Panc1 (cell line): ENCODE measurements around the gene PLAAT4. TPM values are rescaled to one million over a fixed set of nuclear protein-coding genes. Genes with fewer than 3 reads are reported as not detected.

Experiments used
- ATAC-seq: fragments of 200-7000 bp; cut with Tn5 transposase; 2 replicates; pipeline ENCODE4 v1.9.1; 2020; ENCODE audit warnings: mild to moderate bottlenecking, moderate library complexity
- BruUV-seq: library from RNA; stranded (reverse); fragments of 400-500 nt; replicated peaks from 2 replicates; lab custom pipeline; 2021; lab: Mats Ljungman, UMichigan
- CTCF ChIA-PET: fragments of 300-600 bp; sonication (Branson Sonifier 250); formaldehyde crosslinking; loops from one replicate; lab custom pipeline; 2022; ENCODE audit warnings: antibody characterized with exemption; lab: Charles Lee
- POLR2A ChIA-PET: fragments of 300-600 bp; sonication (Branson Sonifier 250); formaldehyde crosslinking; loops from one replicate; lab custom pipeline; 2022; ENCODE audit warnings: antibody characterized with exemption; lab: Charles Lee
- DNase-seq: peaks from one replicate; pipeline ENCODE4 v3.0.0-alpha.2; 2010; ENCODE audit warnings: low read depth, low spot score
- H3K27ac ChIP-seq: 2 replicates; pipeline ENCODE4 v1.5.1; 2011; ENCODE audit warnings: mild to moderate bottlenecking, low read length, inconsistent platforms
- H3K27me3 ChIP-seq: fragments of 200-500 bp; sonication (Bioruptor generic); 2 replicates; pipeline ENCODE4 v1.6.0; 2014; ENCODE audit warnings: low read length, inconsistent platforms; ENCODE audit not compliant: control insufficient read depth, insufficient read depth
- H3K36me3 ChIP-seq: fragments of 200-500 bp; sonication (Bioruptor generic); 2 replicates; pipeline ENCODE4 v1.5.1; 2014; ENCODE audit warnings: inconsistent platforms, mild to moderate bottlenecking, low read length, moderate library complexity; ENCODE audit not compliant: control insufficient read depth, insufficient read depth
- H3K4me1 ChIP-seq: 2 replicates; pipeline ENCODE4 v1.5.1; 2011; ENCODE audit warnings: inconsistent platforms, mild to moderate bottlenecking, low read length, moderate library complexity; ENCODE audit not compliant: control insufficient read depth, insufficient read depth
- H3K4me3 ChIP-seq, 2 experiments: 2 replicates each; pipeline ENCODE4 v1.5.1; 2011 to 2012; ENCODE audit warnings: low read depth in 2 of 2, low read length in 2 of 2, mild to moderate bottlenecking in 2 of 2, inconsistent platforms in 1 of 2, moderate library complexity in 1 of 2
- H3K9me3 ChIP-seq: fragments of 200-500 bp; sonication (Bioruptor generic); 2 replicates; pipeline ENCODE4 v1.5.1; 2014; ENCODE audit warnings: low read depth, mild to moderate bottlenecking, inconsistent platforms, low read length, moderate library complexity; ENCODE audit not compliant: control insufficient read depth, insufficient read depth
- POLR2AphosphoS5 ChIP-seq: IDR thresholded peaks from 2 replicates; pipeline ENCODE4 v1.6.1; 2012; ENCODE audit warnings: mild to moderate bottlenecking, low read depth, low read length, moderate library complexity
- SIN3A ChIP-seq: IDR thresholded peaks from 2 replicates; pipeline ENCODE4 v1.6.1; 2012; ENCODE audit warnings: low read depth, mild to moderate bottlenecking, low read length, moderate library complexity, borderline replicate concordance; ENCODE audit not compliant: insufficient read depth
- TCF7L2 ChIP-seq: IDR thresholded peaks from 2 replicates; pipeline ENCODE4 v1.6.1; 2011; ENCODE audit warnings: mild to moderate bottlenecking, low read depth, low read length, inconsistent platforms
- in situ Hi-C: cut with HindIII; loops from 2 replicates; pipeline ENCODE4 v1.10.0; 2016; ENCODE audit warnings: low sequenced_read_pairs, low pct_unique_long_range_greater_than_20kb
- intact Hi-C: fragments of 100-400 bp; cut with micrococcal nuclease; formaldehyde crosslinking; loops from one replicate; pipeline ENCODE4 v1.10.0; 2022; ENCODE audit not compliant: unreplicated experiment
- total RNA-seq: library from RNA; stranded (reverse); gene quantifications from one replicate; pipeline ENCODE4 v1.2.1, GENCODE V29; 2021; ENCODE audit not compliant: unreplicated experiment
- TF ChIP-seq, protein P1 (sequence below): fragments of 450-650 bp; IDR thresholded peaks from 2 replicates; pipeline ENCODE4 v1.5.1; 2017; ENCODE audit warnings: mild to moderate bottlenecking
- TF ChIP-seq, protein P2 (sequence below), 2 experiments: IDR thresholded peaks; 2 replicates each; pipeline ENCODE4 v1.6.1; 2011 to 2012; ENCODE audit warnings: low read depth in 2 of 2, control low read depth in 1 of 2, low read length in 1 of 2, mild to moderate bottlenecking in 1 of 2, moderate library complexity in 1 of 2; ENCODE audit not compliant: insufficient read depth in 1 of 2

PLAAT4 gene
- total RNA-seq, 1 experiment from 2014 or later, result 15.2 TPM

DNA sequence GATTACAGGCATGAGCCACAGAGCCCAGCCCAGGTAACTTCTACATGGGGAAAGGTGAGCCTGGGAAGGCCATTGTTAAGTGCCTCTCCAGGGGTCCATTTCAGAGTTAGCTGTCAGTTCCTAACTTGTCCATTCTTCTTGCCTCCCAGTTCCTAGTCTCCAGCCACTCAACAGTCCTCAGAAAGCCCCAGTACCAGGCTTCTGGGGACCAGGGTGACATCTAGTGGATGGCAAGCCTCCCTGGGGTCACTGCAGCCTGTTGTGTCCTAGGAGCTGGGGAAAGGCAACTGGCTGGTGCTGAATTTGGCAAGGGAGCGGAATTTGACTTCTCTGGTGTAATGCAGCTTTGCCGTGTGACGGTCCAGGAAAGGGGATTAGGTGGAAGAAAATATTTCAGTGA, 28.6 kb upstream of the PLAAT4 start:
- no peaks in the 10 kb centered on the region for H3K27me3 ChIP-seq
- POLR2A ChIA-PET, result no interaction called here
- in situ Hi-C loops, result no loop called here
- DNase-seq (peak; percentile 13), ATAC-seq (peak; percentile 88)
- TF ChIP-seq, protein P1, sequence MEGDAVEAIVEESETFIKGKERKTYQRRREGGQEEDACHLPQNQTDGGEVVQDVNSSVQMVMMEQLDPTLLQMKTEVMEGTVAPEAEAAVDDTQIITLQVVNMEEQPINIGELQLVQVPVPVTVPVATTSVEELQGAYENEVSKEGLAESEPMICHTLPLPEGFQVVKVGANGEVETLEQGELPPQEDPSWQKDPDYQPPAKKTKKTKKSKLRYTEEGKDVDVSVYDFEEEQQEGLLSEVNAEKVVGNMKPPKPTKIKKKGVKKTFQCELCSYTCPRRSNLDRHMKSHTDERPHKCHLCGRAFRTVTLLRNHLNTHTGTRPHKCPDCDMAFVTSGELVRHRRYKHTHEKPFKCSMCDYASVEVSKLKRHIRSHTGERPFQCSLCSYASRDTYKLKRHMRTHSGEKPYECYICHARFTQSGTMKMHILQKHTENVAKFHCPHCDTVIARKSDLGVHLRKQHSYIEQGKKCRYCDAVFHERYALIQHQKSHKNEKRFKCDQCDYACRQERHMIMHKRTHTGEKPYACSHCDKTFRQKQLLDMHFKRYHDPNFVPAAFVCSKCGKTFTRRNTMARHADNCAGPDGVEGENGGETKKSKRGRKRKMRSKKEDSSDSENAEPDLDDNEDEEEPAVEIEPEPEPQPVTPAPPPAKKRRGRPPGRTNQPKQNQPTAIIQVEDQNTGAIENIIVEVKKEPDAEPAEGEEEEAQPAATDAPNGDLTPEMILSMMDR, result peak; percentile 80
- TF ChIP-seq, protein P2, sequence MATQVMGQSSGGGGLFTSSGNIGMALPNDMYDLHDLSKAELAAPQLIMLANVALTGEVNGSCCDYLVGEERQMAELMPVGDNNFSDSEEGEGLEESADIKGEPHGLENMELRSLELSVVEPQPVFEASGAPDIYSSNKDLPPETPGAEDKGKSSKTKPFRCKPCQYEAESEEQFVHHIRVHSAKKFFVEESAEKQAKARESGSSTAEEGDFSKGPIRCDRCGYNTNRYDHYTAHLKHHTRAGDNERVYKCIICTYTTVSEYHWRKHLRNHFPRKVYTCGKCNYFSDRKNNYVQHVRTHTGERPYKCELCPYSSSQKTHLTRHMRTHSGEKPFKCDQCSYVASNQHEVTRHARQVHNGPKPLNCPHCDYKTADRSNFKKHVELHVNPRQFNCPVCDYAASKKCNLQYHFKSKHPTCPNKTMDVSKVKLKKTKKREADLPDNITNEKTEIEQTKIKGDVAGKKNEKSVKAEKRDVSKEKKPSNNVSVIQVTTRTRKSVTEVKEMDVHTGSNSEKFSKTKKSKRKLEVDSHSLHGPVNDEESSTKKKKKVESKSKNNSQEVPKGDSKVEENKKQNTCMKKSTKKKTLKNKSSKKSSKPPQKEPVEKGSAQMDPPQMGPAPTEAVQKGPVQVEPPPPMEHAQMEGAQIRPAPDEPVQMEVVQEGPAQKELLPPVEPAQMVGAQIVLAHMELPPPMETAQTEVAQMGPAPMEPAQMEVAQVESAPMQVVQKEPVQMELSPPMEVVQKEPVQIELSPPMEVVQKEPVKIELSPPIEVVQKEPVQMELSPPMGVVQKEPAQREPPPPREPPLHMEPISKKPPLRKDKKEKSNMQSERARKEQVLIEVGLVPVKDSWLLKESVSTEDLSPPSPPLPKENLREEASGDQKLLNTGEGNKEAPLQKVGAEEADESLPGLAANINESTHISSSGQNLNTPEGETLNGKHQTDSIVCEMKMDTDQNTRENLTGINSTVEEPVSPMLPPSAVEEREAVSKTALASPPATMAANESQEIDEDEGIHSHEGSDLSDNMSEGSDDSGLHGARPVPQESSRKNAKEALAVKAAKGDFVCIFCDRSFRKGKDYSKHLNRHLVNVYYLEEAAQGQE (IDR thresholded peaks at IDR 0.05; ENCODE audit: insufficient read depth in 1 of 2, low read depth in 2 of 2, low read length in 1 of 2), result no peak
- no peak for TF ChIP-seq POLR2AphosphoS5
- no TSS peak for BruUV-seq
- H3K36me3 ChIP-seq, result no peaks in the 10 kb centered on the region
- CTCF ChIA-PET, result interaction anchor here (0.7 to 1.6 kb wide), 2 partner anchors 8 to 29 kb away, joined by 4 to 8 read pairs; no protein-coding TSS in a partner anchor
- H3K27ac ChIP-seq, result no peak overlapping the region
- H3K4me3 ChIP-seq, result no peak overlapping the region
- intact Hi-C loops, result no loop called here
- no peaks in the 10 kb centered on the region for H3K4me1 ChIP-seq
- H3K9me3 ChIP-seq, result no peaks in the 10 kb centered on the region

GRCh38 chr11:63508745-63509144, 27.9 kb upstream of the PLAAT4 start:
- Histone ChIP-seq H3K4me3 (no peak overlapping the region), H3K36me3 (no peaks in the 10 kb centered on the region), H3K4me1 (no peaks in the 10 kb centered on the region), H3K27ac (no peak overlapping the region), H3K9me3 (no peaks in the 10 kb centered on the region), H3K27me3 (no peaks in the 10 kb centered on the region)
- ATAC-seq, result no peak
- ChIA-PET CTCF (interaction anchor here (1.6 kb wide), 1 partner anchor 30 kb away, joined by 4 read pairs; no protein-coding TSS in a partner anchor), POLR2A (no interaction called here)
- DNase-seq, result no peak
- TF ChIP-seq TCF7L2 (no peak), SIN3A (no peak), POLR2AphosphoS5 (no peak)
- TF ChIP-seq, protein P1, result no peak
- TF ChIP-seq, protein P2 (IDR thresholded peaks at IDR 0.05; ENCODE audit: insufficient read depth in 1 of 2, low read depth in 2 of 2, low read length in 1 of 2), result no peak
- intact Hi-C loops, result no loop called here
- no TSS peak for BruUV-seq
- in situ Hi-C loops, result no loop called here
